Measurements from ENCODE around the gene LNPEP.
A peak's percentile ranks its signal among the peaks of the same experiment; 100 is the strongest.

Gene LNPEP

DNA sequence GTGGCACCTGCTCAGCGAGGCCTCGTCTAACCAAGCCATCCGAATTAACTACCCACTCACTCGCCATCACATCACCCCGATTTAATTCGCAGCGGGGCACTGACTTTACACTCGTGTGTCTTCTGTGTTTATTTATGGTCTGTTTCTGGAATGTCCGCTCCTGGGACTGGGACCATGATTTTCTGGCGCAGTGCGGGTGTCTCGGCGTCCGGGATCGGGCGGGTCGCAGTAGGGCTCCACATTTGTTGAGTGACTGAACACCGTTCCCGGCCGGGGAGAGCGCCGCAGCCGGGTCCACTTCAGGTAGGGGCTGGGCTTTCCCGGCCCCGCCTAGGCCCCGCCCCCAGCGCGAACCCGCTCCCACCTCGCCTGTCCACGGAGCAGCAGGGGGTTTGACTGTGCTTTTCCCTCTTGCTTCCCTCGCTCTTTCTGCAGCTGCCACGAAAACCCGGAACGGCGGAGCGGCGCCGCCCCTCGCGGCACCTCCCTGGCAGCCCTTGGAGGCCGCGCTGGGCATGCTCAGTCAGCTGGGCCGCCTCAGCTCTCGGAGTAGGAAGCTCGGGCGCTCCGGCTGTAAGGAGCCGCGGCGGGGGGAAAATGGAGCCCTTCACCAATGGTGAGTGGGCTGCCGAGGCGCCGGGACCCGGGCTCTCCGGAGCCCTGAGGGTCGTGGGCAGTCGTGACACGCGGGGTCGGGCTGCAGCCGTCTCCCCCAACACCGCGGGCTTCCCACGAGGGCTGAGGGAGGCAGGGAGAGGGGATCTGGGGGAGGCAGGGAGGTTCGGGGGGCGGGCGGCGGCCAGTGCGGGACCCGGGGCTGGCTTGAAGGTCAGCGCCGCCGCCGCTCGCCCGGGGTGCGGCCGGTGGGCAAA, at the start of gene LNPEP:
LNPEP (plus strand) TSS at position 522 of the 872 bp plus-strand sequence; CDS start at position 598, 76 bp downstream.
- peak; percentile 93 for DNase-seq (ENCODE audit: low read depth)

DNA sequence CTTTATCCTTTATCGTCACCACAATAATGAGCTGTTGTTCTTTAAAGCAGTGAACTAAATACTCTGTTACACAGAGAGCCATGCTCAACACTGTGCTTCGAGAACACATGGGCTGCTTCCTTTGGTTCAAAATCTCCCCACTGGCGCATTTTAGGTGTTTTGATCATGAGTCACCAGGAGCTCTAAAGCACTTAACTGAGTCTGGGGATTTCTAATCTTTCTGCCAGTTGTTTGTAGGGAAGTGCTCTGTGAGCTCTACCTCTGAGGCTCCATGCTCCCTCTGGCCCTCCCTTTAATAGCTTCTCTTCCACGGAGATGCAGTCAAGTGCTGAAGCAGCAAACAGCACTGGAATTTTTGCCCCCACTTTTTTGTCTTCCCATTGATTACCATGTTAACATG, 42.5 kb upstream of the LNPEP start:
- DNase-seq (ENCODE audit: low read depth): peak; percentile 44

- DNase-seq (ENCODE audit: low read depth): no peak
These were observed 39.6 kb upstream of the LNPEP start for GRCh38 chr5:96896276-96896675.

DNA sequence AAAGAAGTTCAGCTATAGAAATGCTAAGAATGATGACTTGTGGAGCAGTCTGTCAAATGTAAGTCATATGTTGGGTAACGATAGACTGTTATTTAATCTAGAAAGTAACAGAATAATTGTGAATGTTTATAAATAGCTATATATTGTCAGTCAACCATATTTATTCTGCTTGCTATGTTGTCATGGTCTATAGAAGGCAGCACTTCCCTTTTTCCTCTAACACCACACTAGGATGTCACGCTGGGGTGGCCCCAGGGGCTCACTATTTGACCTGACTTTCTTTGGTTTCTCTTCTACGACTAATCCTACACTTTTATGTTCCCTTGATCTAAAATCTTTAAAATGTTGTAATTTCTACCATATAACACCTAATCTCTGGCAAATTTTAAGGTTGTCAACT, 39.1 kb upstream of the LNPEP start:
- no peak for DNase-seq (ENCODE audit: low read depth)

GRCh38 chr5:96901384-96901783, 34.5 kb upstream of the LNPEP start:
- DNase-seq (ENCODE audit: low read depth): no peak

GRCh38 chr5:96901841-96902240, 34.0 kb upstream of the LNPEP start:
- DNase-seq (ENCODE audit: low read depth): no peak

DNA sequence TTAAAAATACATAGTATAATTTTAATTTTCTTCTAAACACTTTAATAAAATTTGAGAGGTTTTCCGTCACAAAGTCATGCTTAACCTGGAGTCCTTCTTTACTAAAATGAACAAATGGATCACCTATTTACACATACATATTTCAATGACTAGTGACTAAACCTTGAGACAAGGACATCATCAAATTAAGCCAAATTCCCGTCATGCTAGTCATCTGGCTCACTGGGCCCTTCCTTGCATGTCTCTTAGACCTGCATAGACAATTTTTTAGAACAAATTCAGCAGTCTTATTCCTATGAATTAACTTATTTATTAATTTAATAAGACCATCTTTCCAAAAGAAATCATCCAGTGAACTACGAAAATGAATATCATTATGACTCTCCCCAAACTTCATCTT, 33.0 kb upstream of the LNPEP start:
- DNase-seq (ENCODE audit: low read depth): no peak

DNA sequence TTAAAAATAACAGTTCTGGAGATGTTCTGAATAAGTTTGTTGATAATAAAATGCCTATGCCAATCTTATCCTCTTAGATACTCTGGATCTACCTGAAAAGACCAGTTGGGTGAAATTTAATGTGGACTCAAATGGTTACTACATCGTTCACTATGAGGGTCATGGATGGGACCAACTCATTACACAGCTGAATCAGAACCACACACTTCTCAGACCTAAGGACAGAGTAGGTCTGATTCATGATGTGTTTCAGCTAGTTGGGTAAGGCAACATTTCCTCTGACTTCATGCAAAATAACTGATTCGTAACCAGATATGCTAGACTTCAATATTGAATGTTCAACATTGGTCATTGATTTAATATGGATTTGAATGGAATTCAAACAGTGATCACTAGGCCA, 32.6 kb upstream of the LNPEP start:
- DNase-seq (ENCODE audit: low read depth): no peak

GRCh38 chr5:96904054-96904931, 31.6 kb upstream of the LNPEP start:
- DNase-seq (ENCODE audit: low read depth): no peak

GRCh38 chr5:96905864-96906263, 30.0 kb upstream of the LNPEP start:
- DNase-seq (ENCODE audit: low read depth): no peak

DNA sequence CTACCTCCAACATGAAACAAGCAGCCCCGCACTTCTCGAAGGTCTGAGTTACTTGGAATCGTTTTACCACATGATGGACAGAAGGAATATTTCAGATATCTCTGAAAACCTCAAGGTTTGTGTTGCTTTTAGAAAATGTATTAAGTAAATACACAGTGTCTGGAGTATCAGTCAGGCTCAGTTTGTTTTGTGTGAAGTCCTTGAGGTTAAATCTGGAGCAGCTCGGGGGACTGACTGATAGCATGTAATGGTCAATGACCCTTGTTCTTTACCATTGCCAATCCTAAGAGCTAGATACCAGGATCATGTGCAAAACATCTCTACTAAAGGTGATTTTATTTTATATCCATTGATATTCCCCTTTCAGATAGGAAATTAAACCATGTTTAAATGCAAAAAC, 26.9 kb upstream of the LNPEP start:
- no peak for DNase-seq (ENCODE audit: low read depth)

GRCh38 chr5:96909435-96909834, 26.4 kb upstream of the LNPEP start:
- DNase-seq (ENCODE audit: low read depth): no peak

- no peak for DNase-seq (ENCODE audit: low read depth)
These were observed 24.7 kb upstream of the LNPEP start for GRCh38 chr5:96911139-96911538.

DNA sequence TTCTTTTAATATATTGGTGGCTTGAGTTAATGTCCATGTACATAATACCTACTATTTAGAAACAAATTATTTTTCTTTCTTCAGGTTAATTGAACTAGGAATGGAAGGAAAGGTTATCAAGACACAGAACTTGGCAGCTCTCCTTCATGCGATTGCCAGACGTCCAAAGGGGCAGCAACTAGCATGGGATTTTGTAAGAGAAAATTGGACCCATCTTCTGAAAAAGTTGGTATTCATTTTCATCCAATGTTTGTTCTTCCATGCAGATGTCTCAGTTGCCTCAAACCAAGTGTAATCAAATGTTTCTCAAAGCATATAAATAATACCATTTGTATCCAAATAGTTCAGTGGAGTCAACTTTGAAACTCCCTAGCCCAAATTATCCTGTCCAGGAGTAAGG, 22.6 kb upstream of the LNPEP start:
- no peak for DNase-seq (ENCODE audit: low read depth)

- no peak for DNase-seq (ENCODE audit: low read depth)
These were observed 16.1 kb upstream of the LNPEP start for GRCh38 chr5:96919754-96920197.

DNA sequence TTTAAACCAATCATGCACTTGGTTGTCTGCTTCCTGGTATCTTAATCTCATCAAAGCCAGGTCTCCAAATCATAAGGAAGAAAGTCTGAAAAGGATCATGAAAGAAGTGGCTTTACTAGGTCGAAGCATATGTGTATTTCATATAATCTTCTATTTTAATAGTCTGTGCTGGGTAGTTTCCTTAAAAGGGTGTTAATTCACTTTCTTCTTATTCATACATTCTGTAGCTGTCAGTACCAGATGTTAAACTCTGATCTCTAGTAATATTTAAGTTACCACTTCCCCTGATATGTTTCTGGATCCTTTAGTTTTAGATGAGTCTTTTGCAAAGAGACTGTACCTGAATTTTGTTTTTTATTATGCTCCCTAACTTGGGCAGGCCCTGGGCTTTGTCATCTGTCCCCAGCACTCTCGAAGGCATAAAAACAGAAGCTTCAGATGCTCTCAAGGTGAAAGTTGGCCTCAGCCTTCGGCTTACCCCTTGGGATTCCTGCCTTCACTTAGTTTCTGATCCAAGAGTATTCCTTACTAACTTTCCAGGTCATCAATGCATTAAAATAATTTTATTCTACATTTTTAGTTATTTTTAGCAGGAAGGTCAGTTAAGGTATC, 15.0 kb upstream of the LNPEP start:
- no peak for DNase-seq (ENCODE audit: low read depth)

DNA sequence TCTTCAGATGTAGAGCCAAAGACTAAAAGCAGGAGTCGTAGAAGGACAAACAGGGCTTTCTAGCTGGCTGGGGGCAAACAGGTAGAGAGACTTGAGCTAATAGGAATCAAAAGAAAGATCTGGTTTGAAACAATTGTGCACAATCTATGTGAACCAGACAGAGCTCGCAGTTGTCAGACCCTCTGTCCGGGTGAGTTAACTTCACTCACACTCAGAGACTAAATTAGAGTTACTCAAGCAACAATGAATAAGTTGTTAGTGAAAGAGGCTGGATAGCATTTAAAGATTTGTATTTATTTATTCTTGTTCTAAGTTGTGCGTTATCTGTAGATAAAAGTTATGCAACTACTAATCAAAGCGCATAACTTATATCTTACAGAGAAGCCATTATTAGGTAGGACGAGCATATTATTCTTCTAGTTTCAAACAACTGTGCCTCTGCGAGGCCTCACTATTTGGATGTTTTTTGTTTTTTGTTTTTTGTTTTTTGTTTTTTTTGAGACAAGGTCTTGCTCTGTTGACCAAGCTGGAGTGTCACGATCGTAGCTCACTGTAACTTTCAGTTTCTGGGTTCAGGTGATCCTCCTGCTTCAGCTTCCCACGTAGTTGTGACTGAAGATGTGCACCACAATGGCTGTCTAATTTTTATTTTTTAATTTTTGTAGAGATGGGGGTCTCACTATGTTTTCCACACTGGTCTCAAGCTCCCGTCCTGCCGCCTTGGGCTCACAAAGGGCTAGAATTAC, 13.2 kb upstream of the LNPEP start:
- DNase-seq (ENCODE audit: low read depth): no peak

GRCh38 chr5:96924016-96924443, 11.8 kb upstream of the LNPEP start:
- no peak for DNase-seq (ENCODE audit: low read depth)

- no peak for DNase-seq (ENCODE audit: low read depth)
These were observed 9.6 kb upstream of the LNPEP start for GRCh38 chr5:96926276-96926675.

GRCh38 chr5:96927008-96927407, 8.9 kb upstream of the LNPEP start:
- no peak for DNase-seq (ENCODE audit: low read depth)

- no peak for DNase-seq (ENCODE audit: low read depth)
These were observed 6.8 kb upstream of the LNPEP start for GRCh38 chr5:96928931-96929708.

Data from GM04504 (cell line).